ENCODE measurements around the gene PGM5.
"Not testable (repeated sequence)": the region's sequence is repeated elsewhere in the genome, so short reads cannot be mapped to it uniquely, and the experiment has no call there.

- TF ChIP-seq CTCF, POLR2A (IDR thresholded peaks at IDR 0.05): not testable (repeated sequence)
Measured at GRCh38 chr9:68415065-68415464, 58.7 kb downstream of the PGM5 start.
